HL-60/S4 (cell line): Measurements from ENCODE around the gene VPS26B.
"Not testable (repeated sequence)": the region's sequence is repeated elsewhere in the genome, so short reads cannot be mapped to it uniquely, and the experiment has no call there.

Experiments
- in situ Hi-C: fragments of 300-500 bp; cut with MboI; formaldehyde crosslinking; loops from 2 replicates; pipeline ENCODE4 v1.14.3; 2022; ENCODE audit warnings: low sequenced_read_pairs

VPS26B gene

DNA sequence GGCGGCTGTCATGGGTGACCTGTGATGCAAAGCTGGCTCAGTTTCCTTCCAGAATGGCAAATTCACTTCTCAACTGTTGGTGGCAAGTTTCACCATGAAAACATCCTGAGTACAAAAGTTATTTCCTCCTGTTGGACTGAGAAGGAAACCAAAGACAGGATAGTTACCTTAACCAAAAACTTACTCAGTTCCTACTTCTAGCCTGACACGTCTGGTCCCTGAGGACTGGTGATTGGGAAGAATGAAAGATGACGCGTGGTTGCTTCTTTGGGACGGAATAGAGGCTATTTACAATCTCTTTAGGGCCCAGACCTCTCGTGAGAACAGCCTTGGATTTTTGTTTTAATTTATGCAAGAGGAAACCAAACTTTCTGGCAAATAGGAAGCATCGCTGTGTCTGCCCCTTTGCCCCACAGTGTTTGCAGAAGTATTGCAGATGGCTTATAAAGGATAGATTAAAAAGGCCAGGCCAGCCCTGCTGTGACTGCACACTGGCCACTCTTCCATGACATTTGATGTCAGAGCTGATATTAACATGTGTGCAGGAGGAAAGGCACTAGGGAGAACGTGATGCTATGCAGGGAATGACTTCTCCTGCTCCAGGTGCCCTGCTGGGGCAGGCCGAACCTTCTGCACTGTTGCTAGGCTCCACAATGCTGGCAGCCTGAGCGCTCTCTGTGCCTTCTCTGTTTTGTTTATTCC lies 7.6 kb downstream of the VPS26B start:
- in situ Hi-C loops = no loop called here

DNA sequence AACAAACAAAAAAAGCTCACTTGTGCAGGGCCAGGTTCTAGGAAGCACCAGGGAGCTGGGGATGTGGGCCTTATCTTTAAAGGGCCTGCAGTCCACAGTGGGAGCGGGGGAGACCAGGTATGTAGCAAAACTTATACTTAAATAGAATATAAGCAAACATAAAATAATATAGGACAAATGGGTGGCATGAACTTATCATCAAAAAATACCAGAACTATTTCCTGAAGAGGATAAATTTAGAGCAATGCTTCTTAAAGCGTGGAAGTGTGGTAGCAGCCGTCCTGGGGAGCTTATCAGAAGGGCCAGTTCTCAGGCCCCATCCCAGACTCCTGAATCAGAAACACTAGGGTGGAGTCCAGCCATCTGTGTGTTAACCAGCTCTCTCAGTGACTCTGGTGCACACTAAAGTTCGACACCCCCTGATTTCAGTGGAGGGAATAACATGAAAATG lies 9.3 kb downstream of the VPS26B start:
- in situ Hi-C loops = no loop called here

DNA sequence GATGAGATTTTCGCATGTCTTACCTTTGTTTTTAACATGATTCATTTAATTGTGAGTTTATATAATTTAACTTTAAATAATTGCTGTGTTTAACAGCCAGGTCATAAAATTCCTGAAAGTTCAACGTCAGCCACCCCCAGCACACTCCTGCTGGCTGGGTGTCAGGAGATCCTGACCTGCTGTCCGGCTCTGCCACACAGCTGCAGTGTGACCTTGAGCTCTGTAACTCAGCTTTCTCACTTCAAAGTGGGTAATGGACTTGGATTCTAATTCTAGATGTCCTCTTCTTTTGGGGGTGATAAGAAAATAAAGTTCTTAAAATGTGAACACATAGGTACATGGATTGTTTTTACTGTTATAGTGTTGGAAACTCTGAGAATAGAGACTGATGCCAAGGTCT lies 10.9 kb downstream of the VPS26B start:
- in situ Hi-C loops = no loop called here

DNA sequence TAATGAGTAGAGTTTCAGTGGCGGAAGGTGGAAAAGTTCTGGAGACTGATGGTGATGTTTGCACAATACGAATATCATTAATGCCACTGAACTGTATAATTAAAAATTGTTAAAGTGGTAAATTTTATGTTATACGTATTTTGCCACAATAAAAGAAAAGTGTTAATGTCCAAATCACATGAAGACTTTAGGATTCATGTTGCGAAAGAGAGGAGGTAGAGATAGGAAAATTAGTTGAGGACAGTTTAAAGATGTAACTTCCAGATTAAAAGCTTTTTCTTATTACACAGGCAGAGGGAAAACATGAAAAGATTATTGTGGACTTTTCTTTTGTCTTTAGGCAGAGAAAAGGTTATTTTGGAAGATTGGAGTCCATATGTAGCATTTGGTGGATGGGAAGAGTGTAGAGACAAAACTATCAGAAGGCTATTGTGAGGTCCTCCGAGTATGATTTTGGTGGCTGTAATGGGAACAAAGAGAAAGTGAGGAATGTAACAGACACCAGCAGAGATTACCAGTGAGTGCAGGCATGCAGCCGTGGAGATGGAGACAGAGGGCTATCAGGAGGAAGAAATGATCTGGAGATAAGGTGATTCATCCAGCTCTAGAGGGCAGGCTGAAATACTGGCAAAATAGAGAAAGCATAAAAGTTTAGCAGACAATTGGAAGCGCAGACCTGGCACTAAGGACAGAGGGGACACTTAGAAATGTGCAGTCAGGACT lies 12.5 kb downstream of the VPS26B start:
- in situ Hi-C loops = no loop called here

DNA sequence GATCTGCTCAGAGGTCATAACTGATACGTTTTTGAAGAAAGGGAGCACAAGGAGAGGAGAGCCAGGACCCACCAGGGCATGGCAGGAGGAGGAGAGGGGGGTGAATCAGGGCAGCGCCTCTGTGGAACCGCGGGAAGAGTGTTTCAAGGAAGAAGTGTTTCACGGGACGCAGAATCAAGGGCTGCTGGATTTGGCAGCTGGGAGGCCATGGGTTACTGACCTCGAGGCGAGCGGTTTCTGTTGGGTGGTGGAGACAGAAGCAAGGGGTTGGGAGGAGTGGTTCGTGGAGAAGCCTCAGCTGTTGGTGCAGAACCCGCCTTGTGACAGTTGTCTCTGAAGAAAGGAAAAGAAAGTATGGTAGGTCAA lies 13.1 kb downstream of the VPS26B start:
- in situ Hi-C loops = no loop called here

DNA sequence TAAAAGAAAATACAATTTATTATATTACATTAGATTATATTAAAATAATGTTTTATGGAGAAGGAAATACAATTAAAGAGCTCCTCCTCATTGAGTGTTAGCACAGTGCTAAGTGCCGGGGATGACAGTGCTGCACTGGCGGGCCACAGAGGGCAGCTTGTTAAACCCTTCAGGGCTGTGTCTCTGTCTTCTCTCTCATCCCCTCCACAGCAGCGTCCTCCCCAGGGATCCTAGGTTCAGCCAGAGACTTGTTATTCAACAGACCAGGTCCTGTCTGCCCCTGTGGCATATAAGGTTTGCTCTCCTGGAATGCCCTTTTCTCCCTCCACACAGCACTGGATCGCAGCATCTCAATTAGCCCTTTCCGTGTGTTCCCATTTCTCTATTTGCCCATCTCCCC lies 14.5 kb downstream of the VPS26B start:
- in situ Hi-C loops = no loop called here

DNA sequence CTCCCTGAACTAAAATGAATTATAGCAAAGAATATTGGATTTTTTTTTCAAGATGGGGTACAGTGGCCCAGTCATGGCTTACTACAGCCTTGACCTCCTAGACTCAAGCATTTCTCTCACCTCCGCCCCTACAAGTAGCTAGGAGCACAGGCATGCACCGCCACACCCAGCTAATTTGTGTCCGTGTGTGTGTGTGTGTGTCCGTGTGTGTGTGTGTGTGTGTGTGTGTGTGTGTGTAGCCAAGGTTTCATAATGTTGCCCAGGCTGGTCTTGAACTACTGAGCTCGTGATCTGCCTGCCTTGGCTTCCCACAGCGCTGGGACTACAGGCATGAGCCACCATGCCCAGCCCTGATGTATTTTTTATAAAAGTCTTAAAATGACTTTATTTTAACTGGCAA lies 16.1 kb downstream of the VPS26B start:
- in situ Hi-C loops = no loop called here

DNA sequence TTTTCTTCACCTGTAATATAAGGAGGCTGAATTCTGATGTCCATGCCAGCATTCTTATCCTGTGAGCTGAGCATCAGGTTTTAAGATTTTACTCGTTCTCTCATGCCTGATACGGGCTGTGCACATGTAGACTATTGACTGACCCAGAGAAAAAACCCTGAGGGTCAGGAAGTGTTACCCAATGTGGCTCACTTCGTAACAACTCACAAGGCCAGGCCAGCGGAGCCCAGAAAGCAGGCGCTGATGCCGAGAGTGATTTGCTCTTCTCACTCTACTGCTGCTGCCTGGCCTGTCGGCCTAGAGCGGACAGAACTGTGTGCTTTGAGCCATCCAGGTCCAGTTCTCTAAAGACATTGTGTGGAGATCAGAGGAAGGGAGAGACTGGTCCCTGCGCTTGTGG lies 17.9 kb downstream of the VPS26B start:
- in situ Hi-C loops = no loop called here

DNA sequence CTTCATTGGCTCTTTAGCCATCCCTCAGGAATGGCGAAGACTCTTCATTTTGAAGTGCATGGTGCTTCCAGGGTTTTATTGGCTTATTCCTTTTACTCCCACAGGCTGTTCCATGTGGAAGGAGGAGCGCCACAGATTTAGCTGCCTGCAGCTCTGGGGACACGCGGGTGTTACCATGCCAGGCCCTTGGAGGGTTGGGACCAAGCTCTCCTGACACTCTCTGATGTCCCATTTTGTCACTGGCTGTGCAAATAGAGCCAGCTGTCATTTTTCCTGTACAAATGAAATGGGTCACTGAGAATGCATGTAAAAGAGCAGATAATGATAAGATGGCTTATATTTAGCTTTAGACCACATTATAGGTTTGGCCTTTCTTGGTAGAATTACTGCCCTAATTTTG lies 19.4 kb downstream of the VPS26B start:
- in situ Hi-C loops = no loop called here

DNA sequence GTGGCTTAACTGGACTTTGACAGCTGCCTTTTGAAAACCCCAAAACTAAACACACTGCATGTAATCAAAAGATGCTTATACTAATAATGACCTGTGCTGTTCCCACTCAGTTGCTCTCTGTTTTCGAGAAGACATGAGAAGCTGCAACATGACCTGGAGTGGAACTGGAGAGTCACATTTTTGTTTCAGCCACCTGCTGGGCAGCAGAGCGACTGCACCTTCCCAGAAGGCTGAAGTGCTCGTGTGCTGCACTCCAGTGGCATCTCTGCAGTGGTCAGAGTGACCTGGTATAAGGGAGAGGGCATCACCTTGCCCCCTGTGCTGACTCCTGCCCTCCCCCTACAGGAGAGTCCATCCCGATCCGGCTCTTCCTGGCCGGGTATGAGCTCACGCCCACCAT lies 20.1 kb downstream of the VPS26B start:
- in situ Hi-C loops = no loop called here

DNA sequence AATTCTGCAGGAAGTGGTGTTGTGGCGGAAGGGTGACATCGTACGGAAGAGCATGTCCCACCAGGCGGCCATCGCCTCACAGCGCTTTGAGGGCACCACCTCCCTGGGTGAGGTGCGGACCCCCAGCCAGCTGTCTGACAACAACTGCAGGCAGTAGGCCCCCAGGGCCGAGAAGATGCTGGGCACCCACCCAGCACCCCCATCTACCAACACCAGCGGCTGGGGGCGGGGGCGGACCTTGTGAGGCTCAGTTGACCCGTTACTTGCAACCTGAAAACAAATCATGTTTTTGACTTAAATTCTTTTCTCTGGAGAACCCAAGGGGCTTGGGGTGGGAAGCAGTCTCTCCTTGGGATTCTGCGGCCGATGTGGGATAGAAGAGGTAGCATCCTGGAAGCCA lies 21.0 kb downstream of the VPS26B start:
- in situ Hi-C loops = no loop called here

DNA sequence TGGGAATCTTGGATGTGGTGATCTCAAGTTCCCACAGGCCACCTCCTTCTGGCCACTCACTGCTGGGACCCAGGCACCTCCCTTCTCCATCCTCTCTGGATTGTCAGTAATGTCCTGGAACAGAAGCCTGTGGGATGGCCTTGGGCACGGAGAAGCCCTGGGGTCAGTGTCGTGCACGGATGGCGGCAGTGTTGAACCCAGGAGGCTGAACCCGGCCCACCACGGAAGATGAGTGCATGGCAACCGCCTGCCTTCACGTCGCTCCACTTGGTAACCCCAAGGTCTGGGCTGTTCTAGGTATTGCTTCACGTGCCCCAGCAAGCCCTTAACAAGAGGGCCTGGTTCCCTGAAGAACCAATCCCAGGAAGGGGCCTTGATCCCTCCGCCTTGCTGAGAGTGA lies 21.6 kb downstream of the VPS26B start:
- in situ Hi-C loops = no loop called here

DNA sequence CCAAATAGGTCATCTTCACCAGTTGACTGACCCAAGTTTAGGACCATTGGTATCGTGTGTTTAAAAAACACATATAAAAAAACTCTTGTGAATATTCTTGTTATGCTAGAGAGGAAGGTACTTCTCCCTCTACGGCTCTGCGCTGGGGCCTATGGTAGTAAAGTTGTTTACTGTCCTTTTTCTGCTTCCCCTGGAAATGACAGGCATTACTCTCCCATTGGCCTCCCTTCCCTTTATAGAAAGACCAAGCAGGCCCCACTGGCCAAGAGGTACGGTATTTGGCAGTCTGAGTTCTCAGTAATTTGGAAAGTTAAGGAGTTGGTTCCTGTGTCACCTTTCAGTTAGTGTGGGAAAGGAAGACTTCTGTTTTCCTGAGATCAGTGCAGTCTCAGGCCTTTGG lies 22.2 kb downstream of the VPS26B start:
- in situ Hi-C loops = no loop called here

DNA sequence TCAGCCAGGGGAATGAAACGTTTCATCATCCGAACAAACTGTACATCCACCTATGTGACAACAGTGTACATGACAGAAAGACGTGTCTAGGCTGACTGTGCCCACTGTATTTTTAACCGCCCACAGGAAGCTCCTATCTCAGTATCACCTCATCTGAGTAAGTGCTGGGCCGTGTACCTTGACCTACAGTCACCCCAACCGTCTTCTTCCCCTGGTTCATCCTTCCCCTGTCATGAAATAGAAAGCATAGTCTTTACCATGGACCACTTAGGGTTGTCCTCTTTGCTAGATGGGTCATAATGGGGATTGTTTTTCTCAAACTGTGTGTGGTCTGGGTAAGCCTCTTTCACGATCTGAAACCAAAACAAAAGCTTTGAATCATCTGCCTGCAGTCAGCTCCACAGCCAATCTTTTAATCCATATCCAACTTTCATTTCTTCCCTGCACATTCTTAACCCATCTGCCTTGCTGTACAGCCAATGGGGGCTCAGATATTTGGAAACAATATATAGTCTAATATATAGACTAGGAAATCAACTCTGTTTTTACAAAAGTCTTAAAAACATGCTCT lies 24.5 kb downstream of the VPS26B start:
- in situ Hi-C loops = no loop called here

DNA sequence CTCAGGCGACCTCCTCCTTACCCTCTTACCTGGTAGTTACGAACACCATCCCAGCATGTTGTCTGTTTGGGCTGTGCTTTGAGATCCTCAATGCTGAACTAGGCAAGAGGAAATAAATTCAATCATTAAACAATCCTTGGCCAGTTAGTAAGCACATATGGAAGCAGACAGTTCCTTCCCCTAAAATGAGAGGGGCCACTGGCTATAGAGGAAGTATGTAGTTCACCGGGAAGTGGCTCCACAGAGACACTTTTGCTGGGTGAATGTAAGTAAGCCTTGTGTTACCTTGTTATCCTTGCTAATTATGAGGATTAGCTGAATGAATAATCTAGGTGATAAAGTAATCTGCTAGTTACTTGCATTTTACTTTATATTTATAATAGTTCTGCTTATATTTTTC lies 25.8 kb downstream of the VPS26B start:
- in situ Hi-C loops = no loop called here

DNA sequence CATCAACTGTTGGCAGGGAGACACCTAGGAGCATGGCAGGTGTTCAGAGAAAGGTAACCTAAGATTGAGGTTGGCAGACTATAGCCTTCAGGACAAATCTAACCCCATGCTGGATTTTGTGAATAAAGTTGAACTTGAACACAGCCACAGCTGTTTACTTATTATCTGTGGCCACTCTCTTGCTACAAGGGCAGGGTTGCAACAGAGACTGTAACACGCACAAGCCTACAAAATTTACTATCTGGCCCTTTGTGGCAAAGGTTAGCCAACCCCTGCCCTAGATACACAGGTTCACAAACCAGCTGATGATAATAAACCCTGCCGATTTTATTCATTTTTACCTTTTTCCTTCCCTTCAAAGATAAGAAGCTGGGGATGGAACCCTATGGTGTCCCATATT lies 26.2 kb downstream of the VPS26B start:
- in situ Hi-C loops = no loop called here

DNA sequence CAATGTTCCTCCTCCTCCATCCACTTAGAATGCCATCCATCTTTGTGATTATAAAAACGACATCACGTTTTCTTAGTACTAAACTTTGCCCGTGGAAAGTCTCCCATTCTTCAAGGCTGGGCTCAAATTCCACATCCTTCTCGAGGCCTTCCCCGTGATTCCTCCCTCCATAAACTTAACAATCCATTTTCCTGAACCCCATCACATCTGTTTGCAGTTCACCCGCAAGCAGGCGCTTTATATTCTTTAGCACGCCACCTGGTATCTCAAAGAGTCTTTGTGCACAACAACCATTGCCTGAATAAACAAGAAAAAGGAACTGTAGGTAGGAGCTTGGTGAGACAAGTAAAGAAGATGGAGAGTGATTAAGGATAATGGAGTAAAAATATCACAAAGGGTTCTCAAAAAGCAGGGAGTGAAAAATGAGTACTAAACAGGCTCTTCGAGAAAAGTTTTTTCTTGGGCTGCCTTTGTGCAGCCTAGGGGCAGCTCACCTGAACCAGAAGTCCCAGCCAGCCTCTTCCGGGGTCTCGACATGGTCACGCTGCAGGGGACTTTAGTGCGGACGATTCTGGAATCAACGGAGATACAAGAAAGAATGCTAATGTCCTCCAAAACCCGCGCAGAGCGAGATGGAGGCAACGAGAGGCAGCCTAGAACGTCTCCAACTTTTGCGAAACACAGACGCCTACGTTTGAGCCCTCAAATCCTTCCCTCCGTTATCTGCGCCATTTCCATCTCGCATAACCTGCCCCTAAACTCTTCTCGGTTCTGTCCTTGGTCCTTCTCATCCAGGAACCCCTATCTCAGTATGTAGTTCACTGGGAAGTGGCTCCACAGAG lies 28.1 kb downstream of the VPS26B start:
- in situ Hi-C loops = no loop called here

DNA sequence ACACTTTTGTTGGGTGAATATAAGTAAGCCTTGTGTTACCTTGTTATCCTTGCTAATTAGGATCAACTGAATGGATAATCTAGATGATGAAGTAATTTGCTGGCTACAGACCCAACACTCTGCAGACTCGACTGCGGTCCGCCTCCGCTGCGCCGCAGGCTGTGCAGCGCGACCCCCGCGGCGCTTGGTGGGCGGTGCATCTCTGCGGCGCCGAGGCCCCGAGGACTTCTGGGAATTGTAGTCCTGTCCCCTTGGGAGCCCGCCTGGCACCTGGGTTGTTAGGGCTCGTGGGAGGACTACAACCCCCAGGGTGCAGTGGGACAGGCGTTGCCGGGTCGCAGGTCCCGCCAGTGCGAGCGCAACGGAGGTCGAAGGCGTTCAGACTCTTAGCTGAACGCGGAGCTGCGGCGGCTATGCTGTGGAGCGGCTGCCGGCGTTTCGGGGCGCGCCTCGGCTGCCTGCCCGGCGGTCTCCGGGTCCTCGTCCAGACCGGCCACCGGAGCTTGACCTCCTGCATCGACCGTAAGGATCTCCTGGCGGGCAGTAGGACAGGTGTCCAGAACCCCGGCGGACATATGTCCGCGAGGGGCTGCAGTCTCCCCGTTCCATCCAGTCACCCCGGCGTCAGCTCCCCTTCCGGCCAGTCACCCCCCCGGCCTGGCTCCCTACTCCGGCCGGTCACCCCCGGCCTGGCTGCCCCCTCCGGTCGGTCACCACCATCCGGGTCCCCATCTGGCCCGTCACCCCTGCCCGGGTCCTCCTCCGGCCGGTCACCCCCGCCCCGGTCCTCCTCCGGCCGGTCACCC lies 28.9 kb downstream of the VPS26B start, which contains the start of the genes ACAD8 and THYN1:
Gene ACAD8, plus strand, starts transcription at position 381 of the 806 bp plus-strand sequence. Its CDS starts 33 bp downstream, at position 414.
Gene THYN1, minus strand, starts transcription at position 165 of the 806 bp plus-strand sequence. CDS start 470 bp downstream, outside the sequence.
- in situ Hi-C loops = no loop called here

DNA sequence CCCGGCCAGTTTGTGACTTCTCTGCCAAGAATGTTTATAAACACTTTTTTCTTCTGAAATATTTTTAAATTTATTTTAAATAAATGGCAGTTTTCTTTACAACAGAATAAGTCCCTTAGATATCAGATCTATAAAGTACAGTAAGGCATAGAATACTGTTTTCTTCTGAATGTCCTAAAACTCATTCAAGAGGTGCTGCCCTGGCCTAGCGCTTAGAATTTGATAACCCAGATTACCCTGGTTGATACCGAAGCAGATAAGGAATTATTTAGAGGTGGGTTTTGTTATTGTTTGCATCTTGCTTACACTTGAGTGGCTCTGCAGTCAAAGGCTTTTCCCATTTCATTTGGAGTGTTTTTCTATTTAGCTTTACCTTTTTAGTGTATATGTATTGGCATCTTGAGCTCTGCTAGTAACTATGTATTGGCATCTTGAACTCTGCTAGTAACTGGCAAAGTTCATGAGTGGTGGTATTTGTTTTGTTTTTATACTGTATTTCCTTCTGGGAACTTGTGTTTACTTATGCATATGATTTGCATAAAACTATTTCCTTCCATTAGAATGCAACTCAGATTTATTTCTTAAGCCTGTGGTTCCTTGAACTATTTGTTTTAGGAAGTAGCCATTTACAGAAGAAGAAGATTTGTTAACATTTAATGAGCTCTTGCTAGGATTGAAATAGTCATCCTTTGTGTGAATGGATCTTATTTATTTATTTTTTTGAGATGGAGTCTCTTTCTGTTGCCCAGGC lies 30.1 kb downstream of the VPS26B start:
- in situ Hi-C loops = no loop called here

DNA sequence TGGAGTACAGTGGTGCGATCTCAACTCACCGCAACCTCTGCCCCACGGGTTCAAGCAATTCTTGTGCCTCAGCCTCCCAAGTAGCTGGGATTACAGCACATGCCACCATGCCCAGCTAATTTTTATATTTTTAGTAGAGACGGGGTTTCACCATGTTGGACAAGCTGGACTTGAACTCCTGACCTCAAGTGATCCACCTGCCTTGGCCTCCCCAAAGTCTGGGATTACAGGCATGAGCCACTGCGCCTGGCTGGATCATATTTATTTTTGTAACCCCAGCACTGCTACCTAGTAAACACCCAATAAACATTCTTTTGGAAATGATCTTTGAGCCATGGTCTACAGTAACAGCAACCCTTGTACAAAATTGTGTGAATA lies 30.7 kb downstream of the VPS26B start:
- in situ Hi-C loops = not testable (repeated sequence)
